COR-L47 (cell line): Measurements from ENCODE around the gene DUSP10.

ENCODE experiments used
- DNase-seq: peaks from one replicate; lab custom pipeline; 2025; lab: John Stamatoyannopoulos, UW

The DUSP10 gene

DNA sequence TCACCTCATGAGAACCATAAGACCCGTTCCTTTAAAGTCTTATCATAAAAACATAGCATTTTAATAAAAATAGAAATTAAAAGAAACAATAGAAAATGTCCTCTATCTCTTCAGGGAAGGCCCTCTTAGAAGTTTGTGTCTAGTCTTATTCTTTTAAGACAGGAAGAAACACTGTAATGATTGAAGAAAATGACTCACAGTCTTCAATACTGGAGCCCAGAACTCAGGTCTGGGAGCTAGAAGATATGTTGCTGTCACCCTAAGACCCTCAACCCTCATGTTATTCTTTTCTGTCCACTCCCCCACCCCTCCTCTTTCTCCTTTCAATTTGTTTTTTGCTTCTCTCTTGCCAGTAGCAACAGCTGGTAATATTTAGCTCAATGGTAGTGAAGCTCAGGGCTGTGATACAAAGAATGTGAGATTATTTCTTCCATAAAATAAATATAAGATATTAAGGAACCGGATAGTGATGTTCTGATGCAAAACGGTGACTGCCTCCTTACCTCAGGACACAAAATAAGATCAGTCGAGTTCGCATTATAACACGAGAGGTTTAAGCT, 12.0 kb downstream of the DUSP10 start:
- no peak for DNase-seq

GRCh38 chr1:221728037-221728505, 13.8 kb downstream of the DUSP10 start:
- DNase-seq = no peak

DNA sequence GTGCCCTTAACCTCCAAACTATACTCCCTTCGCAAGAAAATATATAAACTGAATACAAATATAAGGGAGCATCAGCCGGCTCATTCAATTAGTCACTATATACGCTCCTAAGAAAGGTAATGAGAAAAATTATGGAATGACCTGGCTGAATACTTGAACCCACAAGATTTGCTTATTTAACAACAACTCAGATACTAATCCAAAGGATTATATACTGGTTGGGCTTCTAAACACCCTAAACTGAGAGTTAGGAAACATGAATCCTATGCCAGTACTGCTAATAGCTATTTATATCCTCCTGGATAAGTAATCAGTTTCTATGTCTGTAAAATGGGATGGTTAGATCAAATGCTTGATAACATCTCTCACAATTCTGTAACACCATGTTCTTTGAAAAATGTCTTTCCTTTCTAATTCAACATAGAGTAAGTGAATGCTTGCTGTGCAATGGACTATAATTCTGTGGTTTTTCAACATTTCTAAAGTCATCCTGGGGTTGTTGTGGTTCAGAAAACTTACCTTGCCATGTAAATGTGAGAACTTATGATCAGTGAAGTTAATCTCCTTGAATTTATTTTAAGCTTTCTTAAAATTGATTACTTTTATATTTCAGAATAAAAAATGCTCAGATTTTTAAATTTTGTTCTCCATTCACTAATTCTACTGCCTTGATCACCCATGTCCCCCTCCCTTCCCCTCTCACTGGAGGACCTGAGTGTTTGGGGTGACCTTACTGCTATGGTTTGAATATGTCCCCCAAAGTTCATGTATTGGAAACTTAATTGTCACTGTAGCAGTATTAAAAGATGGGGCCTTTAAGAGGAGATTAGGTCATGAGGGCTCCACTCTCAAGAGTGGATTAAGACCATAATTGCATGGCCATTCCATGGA, 14.5 kb downstream of the DUSP10 start:
- no peak for DNase-seq

DNA sequence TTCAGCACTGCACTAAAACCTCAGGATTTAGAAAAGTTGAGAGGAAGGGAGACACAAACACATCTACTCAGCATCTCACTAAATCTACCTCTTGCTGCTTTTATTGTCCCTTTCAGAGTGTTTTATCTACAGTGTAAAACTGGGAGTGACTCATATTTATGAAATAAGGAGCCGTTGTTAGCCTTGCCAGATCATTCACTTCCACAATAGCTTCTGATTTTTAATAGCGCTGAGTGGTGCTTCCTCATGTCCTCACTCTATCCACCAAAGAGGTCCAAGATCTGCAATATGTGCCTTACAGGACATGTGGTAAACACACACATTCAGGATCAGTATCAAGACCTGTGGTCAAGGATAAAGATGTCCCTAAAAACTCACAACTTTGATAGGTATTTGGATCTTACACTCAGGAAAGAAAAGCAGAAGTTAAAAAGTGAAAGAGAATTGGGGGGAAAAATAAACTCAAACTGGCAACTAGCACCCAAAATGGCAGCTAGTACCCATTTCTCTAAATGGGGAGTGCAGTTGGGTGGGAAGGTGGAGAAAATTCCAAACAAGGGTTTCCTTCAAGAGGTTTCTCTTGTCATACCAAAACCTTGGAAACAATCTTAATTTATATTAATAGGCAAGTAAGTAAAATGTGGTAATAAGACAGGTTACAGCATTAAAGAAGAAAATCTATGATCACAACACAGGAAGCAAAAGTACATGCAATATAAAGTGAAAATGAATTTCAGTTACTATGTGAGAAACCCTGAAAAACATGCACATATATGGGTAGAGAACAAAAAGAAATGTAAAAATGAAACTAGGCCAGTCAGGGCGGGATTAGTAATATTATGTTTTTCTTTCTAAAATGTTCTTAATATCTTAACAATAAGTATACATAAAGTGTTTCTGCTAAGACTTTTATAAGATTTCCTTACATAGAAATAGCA, 15.9 kb downstream of the DUSP10 start:
- no peak for DNase-seq

DNA sequence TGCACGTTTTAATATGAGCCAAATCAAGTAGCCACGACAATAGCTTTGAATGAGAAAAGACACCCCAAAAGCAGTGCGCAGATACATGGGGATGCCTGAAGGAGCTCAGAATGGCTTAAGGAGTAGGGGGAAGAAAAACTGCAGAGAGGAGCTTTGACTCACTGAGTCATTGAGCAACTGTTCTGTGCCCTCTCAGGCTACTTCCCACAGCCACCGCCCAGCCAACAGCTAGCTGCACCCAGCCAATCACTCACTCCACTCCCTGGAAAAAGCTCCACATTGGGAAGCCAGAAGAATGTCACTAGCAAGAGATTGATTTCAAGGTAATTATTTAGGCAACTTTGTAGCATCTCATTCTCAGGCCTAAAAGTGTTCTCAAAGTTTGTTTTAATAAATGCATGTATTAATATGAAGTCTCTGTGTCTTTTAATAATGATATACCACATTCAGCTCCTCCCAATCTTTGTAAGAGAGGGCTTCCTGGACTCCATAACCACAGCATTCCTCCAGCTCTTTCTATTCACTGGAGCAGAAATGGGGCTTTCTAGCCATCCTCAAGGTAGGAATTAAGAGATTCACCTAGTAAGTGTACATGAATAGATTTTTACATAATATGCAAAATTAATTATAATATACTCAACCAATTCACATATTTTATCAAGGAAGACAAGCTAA, 16.8 kb downstream of the DUSP10 start:
- no peak for DNase-seq

DNA sequence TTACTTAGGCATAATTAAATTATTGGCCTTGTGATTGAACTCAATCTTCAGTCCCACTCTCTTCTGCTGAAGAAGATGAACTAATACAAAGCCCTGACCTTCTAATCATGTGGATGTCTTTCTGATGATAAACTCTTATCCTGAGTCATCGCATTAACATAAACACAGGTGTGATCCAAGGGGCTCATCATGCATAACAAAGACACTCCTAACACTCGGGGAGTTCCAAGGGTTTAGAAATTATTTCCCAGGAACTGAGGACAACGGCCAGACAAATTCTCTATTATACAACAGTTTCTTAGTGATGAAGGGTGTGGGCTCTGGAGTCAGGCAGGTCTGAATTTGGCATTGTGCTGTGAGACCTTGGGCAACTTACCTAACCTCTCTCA, 18.0 kb downstream of the DUSP10 start:
- no peak for DNase-seq

DNA sequence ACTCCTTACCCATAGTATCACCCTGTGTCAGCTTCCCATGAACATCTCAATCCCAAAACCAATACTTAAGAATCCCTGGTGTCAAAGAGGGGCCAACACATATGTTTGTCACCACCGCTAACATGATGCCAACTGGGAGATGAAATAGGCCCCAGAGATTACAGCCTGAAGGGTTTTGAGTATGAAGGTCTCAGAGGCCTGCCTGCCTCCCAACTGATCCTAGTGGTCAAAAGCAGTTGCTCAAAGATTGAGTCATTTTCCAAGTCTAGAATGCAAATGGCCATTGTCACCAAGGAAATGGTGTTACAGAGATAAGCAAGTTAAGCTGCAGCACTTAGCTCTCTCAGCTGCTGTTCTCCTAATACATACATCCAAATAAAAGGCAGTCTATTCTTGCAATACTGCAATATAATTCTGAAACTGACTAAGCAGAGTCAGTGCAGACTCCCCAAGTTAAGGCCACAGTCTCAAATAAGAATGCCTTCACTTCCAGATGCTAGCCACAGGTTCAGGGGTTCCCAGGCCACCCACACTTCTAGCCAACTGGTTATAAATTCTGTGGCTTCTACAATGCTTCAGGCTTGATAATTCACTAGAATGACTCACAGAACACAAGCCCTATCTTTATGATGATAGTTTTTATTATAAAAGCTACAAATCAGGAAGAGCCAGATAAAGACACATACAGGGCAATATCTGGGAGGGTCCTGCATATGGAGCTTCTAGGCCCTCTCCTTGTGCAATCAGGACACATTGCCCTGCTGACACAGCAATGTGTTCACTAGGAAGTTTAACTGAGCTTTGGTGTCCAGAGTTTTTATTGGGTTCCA, 18.7 kb downstream of the DUSP10 start:
- DNase-seq = no peak

DNA sequence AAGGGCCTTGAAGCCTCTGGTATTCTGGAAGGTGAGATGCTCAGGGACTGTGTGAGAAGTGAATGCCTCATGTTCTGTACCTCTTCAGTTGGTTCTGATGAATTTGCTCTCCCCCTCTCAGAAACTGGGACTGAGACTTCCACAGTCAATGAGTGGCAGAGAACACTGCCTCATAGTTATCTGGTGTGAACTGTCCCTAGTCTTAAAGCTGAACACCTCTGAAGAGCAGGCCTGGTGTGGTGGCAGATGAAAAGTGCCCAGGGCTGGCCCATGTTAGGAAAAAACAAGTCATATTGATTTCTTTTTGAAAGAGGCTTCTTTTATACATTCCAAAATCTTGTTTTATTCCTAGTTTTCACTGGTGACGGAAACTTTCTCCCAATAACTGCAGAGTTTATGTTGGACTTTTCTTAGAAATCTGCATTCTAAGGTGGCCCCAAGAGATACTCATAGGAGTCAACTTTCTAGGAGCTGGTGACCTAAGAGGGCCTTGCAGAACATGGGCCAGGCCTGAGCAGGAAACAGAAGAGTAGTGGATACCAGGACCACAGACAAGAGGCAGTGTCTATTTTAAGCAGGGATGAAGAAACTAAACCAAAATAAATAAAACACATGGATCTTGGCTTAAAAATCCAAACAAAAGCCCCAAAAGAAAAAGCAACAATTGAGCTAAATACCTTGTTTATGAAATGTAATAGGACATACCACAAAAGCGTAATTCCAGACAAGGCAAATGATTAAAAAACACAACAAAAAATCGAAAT, 19.5 kb downstream of the DUSP10 start:
- DNase-seq = no peak

GRCh38 chr1:221720545-221720944, 21.3 kb downstream of the DUSP10 start:
- no peak for DNase-seq

DNA sequence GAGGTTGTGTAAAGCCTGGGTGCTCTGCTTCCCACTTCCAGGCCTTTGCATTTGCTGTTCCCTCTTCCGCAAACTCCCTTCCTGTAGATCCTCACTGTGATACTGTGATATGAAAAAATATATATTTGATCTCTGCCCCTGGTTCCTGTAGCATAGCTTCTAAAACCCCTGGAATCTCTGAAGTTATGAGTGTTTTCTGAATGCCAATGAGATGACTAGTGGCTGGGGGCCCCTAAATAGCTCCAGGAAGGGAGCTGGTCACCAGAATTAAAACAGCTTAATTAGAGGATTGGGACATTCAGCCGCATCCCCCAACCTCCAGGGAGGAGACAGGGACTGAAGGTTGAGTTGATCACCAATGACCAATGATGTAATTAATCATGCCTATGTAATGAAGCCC, 21.9 kb downstream of the DUSP10 start:
- DNase-seq = no peak

DNA sequence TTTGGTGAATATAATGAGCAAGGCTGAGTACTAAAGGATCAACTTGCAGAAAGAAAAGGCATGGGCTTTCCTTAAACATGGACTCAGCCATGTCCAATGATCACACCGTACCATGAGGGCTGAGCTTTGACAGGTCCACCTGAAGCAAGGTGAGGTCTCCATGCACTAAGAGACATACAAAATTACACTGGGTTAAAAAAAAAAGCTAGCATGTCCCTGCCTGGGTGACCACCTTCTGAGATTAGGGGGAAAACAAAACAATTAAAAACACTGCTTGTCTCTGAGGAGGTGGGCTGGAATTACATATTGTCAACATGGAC, 22.7 kb downstream of the DUSP10 start:
- no peak for DNase-seq

DNA sequence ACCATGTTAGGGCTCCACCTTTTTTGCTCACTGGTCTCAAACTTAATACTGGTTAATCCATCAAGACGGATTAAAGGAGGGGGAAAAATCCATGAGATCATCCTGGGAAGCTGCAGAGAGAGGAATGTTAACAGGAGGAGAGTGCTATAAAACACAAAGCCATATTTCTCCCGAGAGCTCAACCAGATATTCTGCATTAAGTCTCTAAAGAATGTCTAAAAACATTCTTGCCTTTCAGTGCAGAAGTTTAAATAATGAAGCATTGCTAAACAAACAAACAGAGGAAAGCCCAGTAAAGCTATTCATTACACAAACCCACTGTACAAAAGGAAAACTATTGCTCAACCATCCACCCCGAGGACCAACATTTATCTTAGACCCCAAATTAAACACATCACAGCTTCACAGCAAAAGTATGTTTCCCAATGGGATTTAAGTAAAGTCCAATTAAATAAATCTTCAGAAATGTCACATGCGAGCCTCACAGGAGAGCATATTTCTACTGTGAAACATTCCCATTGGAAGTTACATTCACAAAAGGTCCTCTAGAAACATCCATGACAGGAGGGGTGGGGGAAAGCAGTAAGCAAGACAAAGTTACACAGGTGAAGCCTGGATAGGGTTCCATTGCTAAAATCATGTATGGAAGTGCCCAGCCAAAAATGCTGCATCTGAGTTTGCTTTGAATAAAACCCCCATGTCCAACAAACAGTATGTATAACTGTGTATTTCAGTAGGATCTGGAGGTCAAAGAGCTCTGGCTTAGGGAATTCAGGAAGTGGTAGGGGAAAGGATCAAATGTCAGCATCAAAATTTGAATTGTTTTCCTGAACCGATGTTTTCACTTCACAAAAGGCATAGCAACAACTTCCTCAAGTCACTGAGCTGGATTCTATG, 23.3 kb downstream of the DUSP10 start:
- DNase-seq = no peak

DNA sequence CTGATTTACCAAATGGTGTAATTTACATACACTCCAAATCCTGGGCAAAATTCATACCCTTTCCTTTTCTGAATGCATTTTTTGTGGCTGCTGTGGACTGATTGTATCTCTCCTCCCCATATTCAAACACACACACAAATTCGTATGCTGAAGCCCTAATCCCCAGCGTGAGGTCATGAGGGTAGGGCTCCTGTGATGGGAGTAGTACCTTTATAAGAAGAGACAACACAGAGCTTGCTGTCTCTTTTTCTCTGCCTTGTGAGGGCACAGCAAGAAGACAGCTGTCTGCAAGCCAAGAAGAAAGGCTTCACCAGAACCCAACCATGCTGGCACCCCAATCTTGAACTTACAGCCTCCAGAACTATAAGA, 24.4 kb downstream of the DUSP10 start:
- DNase-seq = no peak

- no peak for DNase-seq
Observed at GRCh38 chr1:221716713-221717484, 25.0 kb downstream of the DUSP10 start.

DNA sequence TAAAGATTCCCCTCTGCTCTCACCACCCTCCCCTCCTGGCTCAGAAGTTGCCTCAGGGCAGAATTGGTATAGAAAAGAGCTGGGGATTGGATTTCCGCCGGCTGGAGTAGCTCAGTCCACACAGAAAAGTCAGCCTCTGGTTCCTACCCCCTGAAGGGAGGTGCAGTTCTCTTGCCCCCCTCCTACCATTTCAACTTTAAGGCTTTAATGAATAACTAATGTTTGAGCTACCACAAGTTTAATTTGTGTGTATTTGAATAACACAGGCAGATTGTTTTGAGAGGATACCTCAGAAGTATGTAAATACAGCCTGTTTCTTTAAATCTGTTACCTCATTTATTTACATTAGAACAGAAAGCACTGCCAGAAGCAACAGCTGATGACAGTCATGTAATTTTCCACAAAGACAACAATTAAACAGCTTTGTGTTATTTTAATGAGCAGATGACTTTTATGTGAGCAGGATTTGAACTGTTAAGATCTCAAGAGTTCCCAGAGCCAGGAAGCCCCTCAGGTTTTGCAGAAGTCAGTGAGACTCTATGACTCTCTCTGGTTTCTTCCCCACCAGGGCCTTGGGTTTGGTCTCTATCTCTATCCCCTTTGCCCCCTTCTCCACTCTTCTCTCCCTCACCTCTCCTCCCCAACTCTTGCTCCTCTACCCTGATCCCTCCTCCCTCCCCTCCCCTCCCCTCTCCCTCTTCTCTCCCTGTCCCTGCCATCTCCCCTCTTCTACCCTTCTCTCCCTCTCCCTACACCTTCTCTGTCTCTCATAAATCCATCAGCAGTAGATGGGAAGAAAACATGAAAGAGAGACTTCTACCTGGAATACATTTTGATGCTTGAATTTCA, 26.3 kb downstream of the DUSP10 start:
- DNase-seq = peak; percentile 66

- DNase-seq = no peak
Observed at GRCh38 chr1:221714227-221715152, 27.4 kb downstream of the DUSP10 start.
